Heart left ventricle (tissue), 13 donors: ENCODE measurements around the gene KLF7.

ENCODE experiments used
- CTCF ChIP-seq, 12 donors: fragments of 200-600 bp; sonication (generic) in 4 of 12; IDR thresholded peaks; one replicate each; pipeline versions ENCODE4 v1.5.0 to v1.8.0; 2018 to 2022; ENCODE audit warnings: antibody characterized with exemption in 12 of 12, mild to moderate bottlenecking in 5 of 12
- POLR2A ChIP-seq, 2 donors: fragments of 450-650 bp; IDR thresholded peaks; one replicate each; pipeline ENCODE4 v1.6.1; 2017; ENCODE audit warnings: antibody characterized with exemption in 2 of 2, mild to moderate bottlenecking in 2 of 2, moderate library complexity in 2 of 2
- donor health status: ischemic (EF 13 %, LVEDD 7.1; RV severe dilation, severe dysfunction).
- donor health status: DM: no; HTN: yes; CAD: no.
- donor health status: DM: no; HTN: no; CAD: no.
- donor health status: ischemic (EF 25% LVEDD 6.9; RV normal size, moderate dysfunction).
- donor health status: ischemic (EF 25% LVEDD 5.7; RV mildly dilated, moderate dysfunction).
- donor health status: ischemic (EF 35%, LVEDD 5.7; RV mildly dilated, moderate dysfunction).
- donor health status: nonischemic (EF 11% LVEDD 7.7; RV severe dilation, severe dysfunction).
- donor health status: DM: yes; HTN: yes; CAD: no.
- donor health status: PGD.
- donor health status: ischemic (EF 29% LVEDD 5.4; RV normal size, mild dysfunction).
- donor health status: nonischemic (EF 23%, LVEDD 6.1; RV moderate dilation, normal function).

- no peak for TF ChIP-seq POLR2A (IDR thresholded peaks at IDR 0.05)
- TF ChIP-seq CTCF (IDR thresholded peaks at IDR 0.05), result no peak
These were observed 75.4 kb downstream of the KLF7 start for GRCh38 chr2:207090389-207090788.
